ENCODE measurements around the gene KCNE1.

Gene KCNE1

GRCh38 chr21:34545079-34545884, 33.3 kb upstream of the KCNE1 start:
- H3K36me3 ChIP-seq (ENCODE audit: insufficient read depth, low read length): no peaks in the 10 kb centered on the region; the same call in 1 of the 2 replicates
- H3K9me3 ChIP-seq (ENCODE audit: control insufficient read depth, insufficient read depth, low read length): 0 out of 2 replicates have a peak, but pooled peaks cover 2% of the 10 kb centered on the region
- peaks cover 12% of the 10 kb centered on the region for H3K4me1 ChIP-seq (ENCODE audit: insufficient read depth, low read length)
- no peak overlapping the region for H3K9ac ChIP-seq (ENCODE audit: low read depth, low read length)

- Histone ChIP-seq H3K36me3 (ENCODE audit: insufficient read depth, low read length) (no peaks in the 10 kb centered on the region; the same call in 1 of the 2 replicates), H3K4me1 (ENCODE audit: insufficient read depth, low read length) (peaks cover 12% of the 10 kb centered on the region), H3K9ac (ENCODE audit: low read depth, low read length) (no peak overlapping the region), H3K9me3 (ENCODE audit: control insufficient read depth, insufficient read depth, low read length) (0 out of 2 replicates have a peak, but pooled peaks cover 2% of the 10 kb centered on the region)
These were observed 32.1 kb upstream of the KCNE1 start for GRCh38 chr21:34544032-34544496.

GRCh38 chr21:34543017-34543416, 31.0 kb upstream of the KCNE1 start:
- H3K9ac ChIP-seq (ENCODE audit: low read depth, low read length): no peak overlapping the region
- H3K4me1 ChIP-seq (ENCODE audit: insufficient read depth, low read length): peaks cover 12% of the 10 kb centered on the region
- H3K9me3 ChIP-seq (ENCODE audit: control insufficient read depth, insufficient read depth, low read length): 0 out of 2 replicates have a peak, but pooled peaks cover 2% of the 10 kb centered on the region

GRCh38 chr21:34540206-34540605, 28.2 kb upstream of the KCNE1 start:
- H3K9ac ChIP-seq (ENCODE audit: low read depth, low read length): no peak overlapping the region

More at GRCh38 chr21:34543017-34543416, 31.0 kb upstream of the KCNE1 start:
- no peaks in the 10 kb centered on the region; the same call in 1 of the 2 replicates for H3K36me3 ChIP-seq (ENCODE audit: insufficient read depth, low read length)

GRCh38 chr21:34537838-34538237, 25.8 kb upstream of the KCNE1 start:
- H3K9me3 ChIP-seq (ENCODE audit: control insufficient read depth, insufficient read depth, low read length): no peaks in the 10 kb centered on the region
- H3K36me3 ChIP-seq (ENCODE audit: insufficient read depth, low read length): no peaks in the 10 kb centered on the region
- H3K4me1 ChIP-seq (ENCODE audit: insufficient read depth, low read length): peaks cover 11% of the 10 kb centered on the region
- H3K9ac ChIP-seq (ENCODE audit: low read depth, low read length): no peak overlapping the region

More at GRCh38 chr21:34540206-34540605, 28.2 kb upstream of the KCNE1 start:
- Histone ChIP-seq H3K36me3 (ENCODE audit: insufficient read depth, low read length) (no peaks in the 10 kb centered on the region; the same call in 1 of the 2 replicates), H3K4me1 (ENCODE audit: insufficient read depth, low read length) (peaks cover 13% of the 10 kb centered on the region), H3K9me3 (ENCODE audit: control insufficient read depth, insufficient read depth, low read length) (0 out of 2 replicates have a peak, but pooled peaks cover 2% of the 10 kb centered on the region)

GRCh38 chr21:34536820-34537219, 24.8 kb upstream of the KCNE1 start:
- H3K4me1 ChIP-seq (ENCODE audit: insufficient read depth, low read length): peaks cover 11% of the 10 kb centered on the region
- H3K9me3 ChIP-seq (ENCODE audit: control insufficient read depth, insufficient read depth, low read length): no peaks in the 10 kb centered on the region
- H3K9ac ChIP-seq (ENCODE audit: low read depth, low read length): no peak overlapping the region
- H3K36me3 ChIP-seq (ENCODE audit: insufficient read depth, low read length): no peaks in the 10 kb centered on the region

- Histone ChIP-seq H3K4me1 (ENCODE audit: insufficient read depth, low read length) (peaks cover 11% of the 10 kb centered on the region), H3K36me3 (ENCODE audit: insufficient read depth, low read length) (no peaks in the 10 kb centered on the region), H3K9ac (ENCODE audit: low read depth, low read length) (no peak overlapping the region), H3K9me3 (ENCODE audit: control insufficient read depth, insufficient read depth, low read length) (no peaks in the 10 kb centered on the region)
These were observed 24.3 kb upstream of the KCNE1 start for GRCh38 chr21:34536311-34536710.

GRCh38 chr21:34535886-34536285, 23.9 kb upstream of the KCNE1 start:
- peaks cover 11% of the 10 kb centered on the region for H3K4me1 ChIP-seq (ENCODE audit: insufficient read depth, low read length)
- H3K9me3 ChIP-seq (ENCODE audit: control insufficient read depth, insufficient read depth, low read length): no peaks in the 10 kb centered on the region
- H3K9ac ChIP-seq (ENCODE audit: low read depth, low read length): no peak overlapping the region
- no peaks in the 10 kb centered on the region for H3K36me3 ChIP-seq (ENCODE audit: insufficient read depth, low read length)

- Histone ChIP-seq H3K36me3 (ENCODE audit: insufficient read depth, low read length) (no peaks in the 10 kb centered on the region), H3K9me3 (ENCODE audit: control insufficient read depth, insufficient read depth, low read length) (no peaks in the 10 kb centered on the region), H3K9ac (ENCODE audit: low read depth, low read length) (no peak overlapping the region), H3K4me1 (ENCODE audit: insufficient read depth, low read length) (peaks cover 11% of the 10 kb centered on the region)
These were observed 22.5 kb upstream of the KCNE1 start for GRCh38 chr21:34534522-34534921.

GRCh38 chr21:34533938-34534337, 21.9 kb upstream of the KCNE1 start:
- Histone ChIP-seq H3K36me3 (ENCODE audit: insufficient read depth, low read length) (no peaks in the 10 kb centered on the region), H3K9ac (ENCODE audit: low read depth, low read length) (no peak overlapping the region), H3K9me3 (ENCODE audit: control insufficient read depth, insufficient read depth, low read length) (no peaks in the 10 kb centered on the region), H3K4me1 (ENCODE audit: insufficient read depth, low read length) (peaks cover 11% of the 10 kb centered on the region)

- H3K4me1 ChIP-seq (ENCODE audit: insufficient read depth, low read length): peaks cover 12% of the 10 kb centered on the region
- no peaks in the 10 kb centered on the region; the same call in 1 of the 2 replicates for H3K9me3 ChIP-seq (ENCODE audit: control insufficient read depth, insufficient read depth, low read length)
- H3K9ac ChIP-seq (ENCODE audit: low read depth, low read length): no peak overlapping the region
- no peaks in the 10 kb centered on the region for H3K36me3 ChIP-seq (ENCODE audit: insufficient read depth, low read length)
These were observed 19.4 kb upstream of the KCNE1 start for GRCh38 chr21:34531399-34531798.

- H3K9ac ChIP-seq (ENCODE audit: low read depth, low read length): no peak overlapping the region
- H3K4me1 ChIP-seq (ENCODE audit: insufficient read depth, low read length): peaks cover 12% of the 10 kb centered on the region
- no peaks in the 10 kb centered on the region; the same call in 1 of the 2 replicates for H3K9me3 ChIP-seq (ENCODE audit: control insufficient read depth, insufficient read depth, low read length)
- H3K36me3 ChIP-seq (ENCODE audit: insufficient read depth, low read length): no peaks in the 10 kb centered on the region
These were observed 18.3 kb upstream of the KCNE1 start for GRCh38 chr21:34530261-34530660.

GRCh38 chr21:34528131-34528561, 16.1 kb upstream of the KCNE1 start:
- Histone ChIP-seq H3K9me3 (ENCODE audit: control insufficient read depth, insufficient read depth, low read length) (no peaks in the 10 kb centered on the region; the same call in 1 of the 2 replicates), H3K36me3 (ENCODE audit: insufficient read depth, low read length) (no peaks in the 10 kb centered on the region), H3K9ac (ENCODE audit: low read depth, low read length) (no peak overlapping the region), H3K4me1 (ENCODE audit: insufficient read depth, low read length) (peaks cover 24% of the 10 kb centered on the region)

GRCh38 chr21:34526618-34527290, 14.7 kb upstream of the KCNE1 start:
- H3K36me3 ChIP-seq (ENCODE audit: insufficient read depth, low read length): no peaks in the 10 kb centered on the region
- no peaks in the 10 kb centered on the region; the same call in 1 of the 2 replicates for H3K9me3 ChIP-seq (ENCODE audit: control insufficient read depth, insufficient read depth, low read length)
- H3K9ac ChIP-seq (ENCODE audit: low read depth, low read length): peak overlapping the region; percentile 44
- H3K4me1 ChIP-seq (ENCODE audit: insufficient read depth, low read length): peaks cover 33% of the 10 kb centered on the region

Measured in ES-I3 (cell line).